Activated B cell treated with CpG ODN at 0.5 μM for 24 hours (primary cell): Measurements from ENCODE around the gene ACKR3. TPM values are rescaled to one million over a fixed set of nuclear protein-coding genes. Genes with fewer than 3 reads are reported as not detected.

Source experiments
- ATAC-seq: fragments of 200-7000 bp; cut with Tn5 transposase; one replicate; pipeline ENCODE4 v1.10.0; 2021; ENCODE audit warnings: low read depth, mild to moderate bottlenecking, moderate library complexity
- CTCF ChIA-PET: fragments of 350-600 bp; sonication (Branson Sonifier 250); formaldehyde crosslinking; loops from one replicate; lab custom pipeline; 2021; ENCODE audit warnings: antibody characterized with exemption; lab: Charles Lee
- POLR2A ChIA-PET: fragments of 350-600 bp; sonication (Branson Sonifier 250); formaldehyde crosslinking; loops from one replicate; lab custom pipeline; 2021; ENCODE audit warnings: antibody characterized with exemption; lab: Charles Lee
- DNase-seq: peaks from one replicate; pipeline ENCODE4 v3.0.0; 2022
- H3K27ac Mint-ChIP-seq: one replicate; pipeline ENCODE4 v1.8.0; 2020; ENCODE audit warnings: mixed read lengths
- H3K27me3 Mint-ChIP-seq: one replicate; pipeline ENCODE4 v1.8.0; 2021; ENCODE audit warnings: mixed read lengths
- H3K36me3 Mint-ChIP-seq: one replicate; pipeline ENCODE4 v1.8.0; 2021; ENCODE audit warnings: low read depth, mixed read lengths
- H3K4me1 Mint-ChIP-seq: one replicate; pipeline ENCODE4 v1.8.0; 2021; ENCODE audit warnings: mixed read lengths
- H3K4me3 Mint-ChIP-seq: one replicate; pipeline ENCODE4 v1.8.0; 2020; ENCODE audit warnings: mild to moderate bottlenecking, mixed read lengths
- H3K9me3 Mint-ChIP-seq: one replicate; pipeline ENCODE4 v1.8.0; 2020; ENCODE audit warnings: mixed read lengths
- CTCF ChIP-seq: fragments of 200-600 bp; IDR thresholded peaks from one replicate; pipeline ENCODE4 v1.8.0; 2022; ENCODE audit warnings: antibody characterized with exemption, mild to moderate bottlenecking
- intact Hi-C: fragments of 100-400 bp; cut with micrococcal nuclease; formaldehyde crosslinking; loops from one replicate; pipeline ENCODE4 v1.15.1; 2024
- total RNA-seq: library from RNA; stranded (reverse); gene quantifications from 2 replicates; pipeline ENCODE4 v1.2.3, GENCODE V29; 2022

The ACKR3 gene
- total RNA-seq, 1 donor from 2014 or later: 6.6 TPM

- DNase-seq (no peak), ATAC-seq (peak; percentile 0)
- Mint-ChIP-seq H3K9me3 (no peaks in the 10 kb centered on the region), H3K36me3 (no peaks in the 10 kb centered on the region), H3K27ac (peak overlapping the region; percentile 73), H3K4me1 (peaks cover 46% of the 10 kb centered on the region), H3K27me3 (no peaks in the 10 kb centered on the region), H3K4me3 (peak overlapping the region; percentile 86)
- no peak for TF ChIP-seq CTCF
- CTCF ChIA-PET: interaction anchor here (1.0 to 7.1 kb wide), 20 partner anchors 11 to 493 kb away, joined by 3 to 264 read pairs (median 8); a partner anchor contains a TSS
- POLR2A ChIA-PET: interaction anchor here (0.6 to 5.1 kb wide), 17 partner anchors 10 to 517 kb away, joined by 3 to 90 read pairs (median 5); partner anchors contain the start of gene COPS8
- intact Hi-C loops: loop anchor here (1.0 kb wide), 8 partner anchors 19 to 503 kb away; no protein-coding TSS in a partner anchor
These were observed 578 bp upstream of the ACKR3 start for GRCh38 chr2:236568922-236569572.

GRCh38 chr2:236570081-236570868, 650 bp downstream of the ACKR3 start:
- peaks cover 46% of the 10 kb centered on the region for H3K4me1 Mint-ChIP-seq
- peak overlapping the region; percentile 72 for H3K27ac Mint-ChIP-seq
- ChIA-PET POLR2A (interaction anchor here (0.7 to 5.1 kb wide), 13 partner anchors 11 to 515 kb away, joined by 3 to 90 read pairs (median 4); partner anchors contain the start of gene COPS8), CTCF (interaction anchor here (0.6 to 7.1 kb wide), 24 partner anchors 11 to 492 kb away, joined by 3 to 264 read pairs (median 5); a partner anchor contains a TSS)
- H3K4me3 Mint-ChIP-seq: peak overlapping the region; percentile 83
- H3K36me3 Mint-ChIP-seq: no peaks in the 10 kb centered on the region
- ATAC-seq (peak; percentile 2), DNase-seq (no peak)
- TF ChIP-seq CTCF: no peak
- H3K27me3 Mint-ChIP-seq: no peaks in the 10 kb centered on the region
- no peaks in the 10 kb centered on the region for H3K9me3 Mint-ChIP-seq
- intact Hi-C loops: no loop called here

GRCh38 chr2:236571145-236571544, 1.5 kb downstream of the ACKR3 start:
- POLR2A ChIA-PET: interaction anchor here (4.4 to 5.1 kb wide), 3 partner anchors 27 to 59 kb away, joined by 40 to 90 read pairs (median 41); no protein-coding TSS in a partner anchor

DNA sequence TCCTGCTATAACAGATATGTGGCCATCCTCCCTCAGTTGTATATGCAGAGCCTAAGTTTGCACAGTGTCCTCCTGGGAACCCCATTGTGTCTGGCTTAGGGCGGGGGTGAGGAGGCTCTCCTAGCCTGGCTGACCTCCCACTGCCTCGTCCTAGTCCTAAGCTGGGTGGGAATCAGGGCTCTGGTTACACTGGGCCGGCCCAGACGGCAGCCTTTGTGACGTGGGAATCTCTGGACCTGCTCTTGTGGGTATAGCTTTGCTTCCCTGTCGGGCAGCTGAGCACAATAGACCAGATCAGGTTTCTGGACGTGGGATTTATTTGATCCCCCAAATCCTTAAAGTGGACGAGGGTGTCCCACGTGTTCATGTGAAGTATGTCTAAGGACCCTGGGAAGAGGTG, 2.9 kb downstream of the ACKR3 start:
- Mint-ChIP-seq H3K4me3 (no peak overlapping the region), H3K27ac (no peak overlapping the region), H3K36me3 (no peaks in the 10 kb centered on the region), H3K4me1 (peaks cover 40% of the 10 kb centered on the region), H3K27me3 (no peaks in the 10 kb centered on the region), H3K9me3 (no peaks in the 10 kb centered on the region)
- DNase-seq (no peak), ATAC-seq (no peak)
- ChIA-PET POLR2A (no interaction called here), CTCF (interaction anchor here (0.9 kb wide), 1 partner anchor 219 kb away, joined by 3 read pairs; no protein-coding TSS in a partner anchor)
- TF ChIP-seq CTCF: no peak
- intact Hi-C loops: no loop called here

More at GRCh38 chr2:236571145-236571544, 1.5 kb downstream of the ACKR3 start:
- Mint-ChIP-seq H3K4me3 (peak overlapping the region; percentile 83), H3K36me3 (no peaks in the 10 kb centered on the region), H3K9me3 (no peaks in the 10 kb centered on the region), H3K27me3 (no peaks in the 10 kb centered on the region), H3K27ac (no peak overlapping the region), H3K4me1 (peaks cover 46% of the 10 kb centered on the region)
- intact Hi-C loops: no loop called here
- ATAC-seq (no peak), DNase-seq (no peak)
- no peak for TF ChIP-seq CTCF
- CTCF ChIA-PET: interaction anchor here (0.9 to 7.1 kb wide), 5 partner anchors 20 to 218 kb away, joined by 3 to 264 read pairs (median 15); a partner anchor contains a TSS
